Left kidney (tissue), 2 donors: ENCODE measurements around the gene ITGA11. TPM values are rescaled to one million over a fixed set of nuclear protein-coding genes. Genes with fewer than 3 reads are reported as not detected.

Experiments
- DNase-seq: peaks from one replicate; pipeline ENCODE4 v3.0.0-alpha.2; 2013
- polyA plus RNA-seq: library from polyadenylated mRNA; unstranded; fragments of 120-200 nt; gene quantifications from one replicate; pipeline ENCODE4 v1.2.1, GENCODE V29; 2013; ENCODE audit not compliant: insufficient read length

The ITGA11 gene
- polyA plus RNA-seq, 1 donor: 3.6 TPM

- no peak for DNase-seq
Measured at GRCh38 chr15:68265081-68265480, 166.9 kb downstream of the ITGA11 start.

- no peak for DNase-seq
Measured at GRCh38 chr15:68264282-68264681, 167.7 kb downstream of the ITGA11 start.

- DNase-seq: no peak
Measured at GRCh38 chr15:68262514-68263356, 169.2 kb downstream of the ITGA11 start.

- no peak for DNase-seq
Measured at GRCh38 chr15:68261980-68262379, 170.0 kb downstream of the ITGA11 start.

GRCh38 chr15:68261241-68261640 is 170.7 kb downstream of the ITGA11 start:
- no peak for DNase-seq

GRCh38 chr15:68259883-68260282 is 172.1 kb downstream of the ITGA11 start:
- DNase-seq: no peak

- DNase-seq: no peak
Measured at GRCh38 chr15:68258692-68259091, 173.3 kb downstream of the ITGA11 start.

GRCh38 chr15:68256675-68257450 is 175.1 kb downstream of the ITGA11 start:
- peak; percentile 92 for DNase-seq

GRCh38 chr15:68252925-68253534 is 178.9 kb downstream of the ITGA11 start:
- peak; percentile 78 for DNase-seq

- no peak for DNase-seq
Measured at GRCh38 chr15:68249058-68249713, 182.8 kb downstream of the ITGA11 start.

Other genes starting within 250 kb of the ITGA11 start
- gene CALML4, start 226.8 kb downstream of the ITGA11 start, polyA plus RNA-seq: 34.3 TPM
- gene CLN6, start 202.4 kb downstream of the ITGA11 start, polyA plus RNA-seq: 36.5 TPM
- 67.6 TPM for gene FEM1B, start 154.4 kb downstream of the ITGA11 start, polyA plus RNA-seq
- 23.0 TPM for gene CORO2B, start 146.8 kb upstream of the ITGA11 start, polyA plus RNA-seq